GM23338 (cell line): ENCODE results near the gene GIMAP7.

Source experiments
- EZH2 ChIP-seq: fragments of 200-600 bp; sonication (generic); IDR thresholded peaks from one replicate; pipeline ENCODE4 v1.8.0; 2017; ENCODE audit warnings: antibody characterized with exemption, mild to moderate bottlenecking, low read depth; ENCODE audit not compliant: unreplicated experiment
- POLR2AphosphoS5 ChIP-seq: IDR thresholded peaks from 2 replicates; pipeline ENCODE4 v1.6.1; 2016; ENCODE audit warnings: antibody characterized with exemption, low read depth
- ZNF462 ChIP-seq: fragments of 250-450 bp; sonication (Bioruptor Pico); IDR thresholded peaks from 2 replicates; pipeline ENCODE4 v1.5.0; 2020; ENCODE audit warnings: mild to moderate bottlenecking, moderate library complexity
- TF ChIP-seq, protein P1 (sequence below), 2 experiments: fragments of 200-600 bp in 1 of 2; sonication (generic) in 1 of 2; conservative IDR thresholded peaks; 2 replicates each; pipeline versions ENCODE4 v1.5.1 to v1.6.1; 2016 to 2017; ENCODE audit warnings: antibody characterized with exemption in 2 of 2, low read depth in 2 of 2, mild to moderate bottlenecking in 2 of 2, moderate library complexity in 1 of 2

DNA sequence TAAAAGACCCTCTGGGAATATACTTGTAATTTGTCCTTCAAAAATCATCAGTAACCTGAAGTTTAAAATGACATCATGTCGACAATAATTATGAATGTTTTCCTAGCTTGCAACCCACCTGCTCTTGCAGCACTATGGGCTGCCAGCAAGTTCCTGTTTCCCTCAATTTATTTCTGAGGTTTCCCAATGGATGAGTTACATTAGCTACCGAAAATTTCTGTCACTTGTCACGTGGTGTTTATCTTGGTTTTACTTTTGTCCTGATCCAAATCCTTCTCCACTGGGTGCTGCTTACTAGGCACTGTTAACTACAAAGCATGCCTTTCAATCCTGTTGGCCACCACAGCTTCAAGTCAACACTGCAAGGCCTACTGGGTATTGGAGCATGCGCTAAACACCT is 32.8 kb upstream of the GIMAP7 start:
- TF ChIP-seq, protein P1, sequence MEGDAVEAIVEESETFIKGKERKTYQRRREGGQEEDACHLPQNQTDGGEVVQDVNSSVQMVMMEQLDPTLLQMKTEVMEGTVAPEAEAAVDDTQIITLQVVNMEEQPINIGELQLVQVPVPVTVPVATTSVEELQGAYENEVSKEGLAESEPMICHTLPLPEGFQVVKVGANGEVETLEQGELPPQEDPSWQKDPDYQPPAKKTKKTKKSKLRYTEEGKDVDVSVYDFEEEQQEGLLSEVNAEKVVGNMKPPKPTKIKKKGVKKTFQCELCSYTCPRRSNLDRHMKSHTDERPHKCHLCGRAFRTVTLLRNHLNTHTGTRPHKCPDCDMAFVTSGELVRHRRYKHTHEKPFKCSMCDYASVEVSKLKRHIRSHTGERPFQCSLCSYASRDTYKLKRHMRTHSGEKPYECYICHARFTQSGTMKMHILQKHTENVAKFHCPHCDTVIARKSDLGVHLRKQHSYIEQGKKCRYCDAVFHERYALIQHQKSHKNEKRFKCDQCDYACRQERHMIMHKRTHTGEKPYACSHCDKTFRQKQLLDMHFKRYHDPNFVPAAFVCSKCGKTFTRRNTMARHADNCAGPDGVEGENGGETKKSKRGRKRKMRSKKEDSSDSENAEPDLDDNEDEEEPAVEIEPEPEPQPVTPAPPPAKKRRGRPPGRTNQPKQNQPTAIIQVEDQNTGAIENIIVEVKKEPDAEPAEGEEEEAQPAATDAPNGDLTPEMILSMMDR (conservative IDR thresholded peaks at IDR 0.05; ENCODE audit: low read depth in 2 of 2): no peak
- TF ChIP-seq EZH2 (no peak), POLR2AphosphoS5 (no peak), ZNF462 (CRISPR knock-in tag) (no peak)
